ENCODE data around the gene OSBPL8.

DNA sequence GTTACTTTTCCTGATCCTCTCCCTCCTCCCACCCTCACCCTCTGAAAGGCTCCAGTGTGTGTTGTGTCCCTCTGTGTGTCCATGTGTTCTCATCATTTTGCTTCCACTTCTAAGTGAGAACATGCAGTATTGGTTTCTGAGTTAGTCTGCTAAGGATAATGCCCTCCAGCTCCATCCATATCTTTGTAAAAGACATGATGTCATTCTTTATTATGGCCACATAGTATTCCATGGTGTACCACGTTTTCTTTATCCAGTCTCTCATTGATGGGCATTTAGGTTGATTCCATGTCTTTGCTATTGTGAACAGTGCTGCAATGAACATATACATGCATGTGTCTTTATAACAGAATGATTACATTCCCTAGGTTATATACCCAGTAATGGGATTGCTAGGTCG is 159.4 kb downstream of the OSBPL8 start:
- TF ChIP-seq POLR2A (IDR thresholded peaks at IDR 0.05), result no peak
- TF ChIP-seq, protein P1, sequence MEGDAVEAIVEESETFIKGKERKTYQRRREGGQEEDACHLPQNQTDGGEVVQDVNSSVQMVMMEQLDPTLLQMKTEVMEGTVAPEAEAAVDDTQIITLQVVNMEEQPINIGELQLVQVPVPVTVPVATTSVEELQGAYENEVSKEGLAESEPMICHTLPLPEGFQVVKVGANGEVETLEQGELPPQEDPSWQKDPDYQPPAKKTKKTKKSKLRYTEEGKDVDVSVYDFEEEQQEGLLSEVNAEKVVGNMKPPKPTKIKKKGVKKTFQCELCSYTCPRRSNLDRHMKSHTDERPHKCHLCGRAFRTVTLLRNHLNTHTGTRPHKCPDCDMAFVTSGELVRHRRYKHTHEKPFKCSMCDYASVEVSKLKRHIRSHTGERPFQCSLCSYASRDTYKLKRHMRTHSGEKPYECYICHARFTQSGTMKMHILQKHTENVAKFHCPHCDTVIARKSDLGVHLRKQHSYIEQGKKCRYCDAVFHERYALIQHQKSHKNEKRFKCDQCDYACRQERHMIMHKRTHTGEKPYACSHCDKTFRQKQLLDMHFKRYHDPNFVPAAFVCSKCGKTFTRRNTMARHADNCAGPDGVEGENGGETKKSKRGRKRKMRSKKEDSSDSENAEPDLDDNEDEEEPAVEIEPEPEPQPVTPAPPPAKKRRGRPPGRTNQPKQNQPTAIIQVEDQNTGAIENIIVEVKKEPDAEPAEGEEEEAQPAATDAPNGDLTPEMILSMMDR (IDR thresholded peaks at IDR 0.05), result no peak

Data from adrenal gland (tissue), 5 donors.